GM19455 (cell line): ENCODE data around the gene CRYGN.

ENCODE experiments used
- ATAC-seq: cut with Tn5 transposase; IDR thresholded peaks from one replicate; pipeline ENCODE4 v1.9.1; 2021; ENCODE audit not compliant: unreplicated experiment

The CRYGN gene

DNA sequence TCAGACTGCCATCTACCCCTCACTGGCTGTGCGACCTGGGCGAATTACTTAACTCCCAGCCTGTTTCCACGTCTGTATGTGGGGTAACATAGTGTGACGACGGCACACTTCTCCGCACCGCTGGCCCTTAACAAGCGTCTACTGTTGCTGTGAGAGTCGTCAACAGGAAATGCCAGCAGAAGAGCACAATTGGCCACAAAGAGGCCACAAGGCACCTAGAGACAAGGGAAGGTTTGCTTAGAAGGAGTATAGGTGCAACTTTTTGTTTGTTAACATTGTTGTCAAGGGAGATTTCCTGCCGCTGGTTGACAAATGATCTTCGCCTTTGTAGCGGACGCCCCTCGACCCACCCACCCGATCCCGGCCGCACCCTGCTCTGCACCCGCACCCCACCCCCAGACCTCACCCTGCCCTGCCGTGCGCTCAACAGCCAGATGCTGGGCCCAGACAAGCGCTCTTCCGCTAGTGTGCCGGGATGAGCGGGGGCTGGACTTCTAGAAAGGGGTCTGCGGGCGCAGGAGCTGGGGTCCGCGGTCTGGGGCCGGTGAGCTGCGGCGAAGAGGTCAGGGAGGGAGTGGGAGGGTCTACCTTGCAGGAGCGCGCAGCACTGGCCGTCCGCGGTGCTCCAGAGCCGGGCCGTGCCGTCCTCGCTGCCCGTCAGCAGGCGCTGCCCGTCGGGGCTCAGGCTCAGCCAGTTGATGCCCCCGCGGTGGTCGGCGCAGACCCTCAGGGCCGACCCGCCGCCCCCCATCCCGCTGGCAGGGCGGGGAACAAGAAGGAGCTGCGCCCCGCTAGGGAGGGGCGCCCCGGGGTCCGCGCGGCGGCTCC lies 30.9 kb downstream of the CRYGN start:
- no peak for ATAC-seq

DNA sequence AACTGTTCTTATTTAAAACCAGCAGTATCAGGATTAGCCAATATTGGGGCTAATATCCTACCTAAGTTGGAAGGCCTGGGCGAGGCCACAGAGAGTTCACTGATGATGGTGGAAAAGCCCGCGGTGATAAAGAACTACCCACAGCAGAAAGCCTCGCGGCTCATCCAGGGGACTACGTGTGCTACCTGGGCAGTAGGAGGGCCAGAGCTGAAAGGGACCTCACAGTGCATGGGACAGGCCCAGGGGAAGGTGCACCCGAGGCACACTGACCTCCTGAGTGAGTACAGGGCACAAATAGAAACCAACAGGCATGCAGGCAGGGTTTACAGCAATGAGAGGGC lies 31.5 kb downstream of the CRYGN start:
- ATAC-seq, result no peak

DNA sequence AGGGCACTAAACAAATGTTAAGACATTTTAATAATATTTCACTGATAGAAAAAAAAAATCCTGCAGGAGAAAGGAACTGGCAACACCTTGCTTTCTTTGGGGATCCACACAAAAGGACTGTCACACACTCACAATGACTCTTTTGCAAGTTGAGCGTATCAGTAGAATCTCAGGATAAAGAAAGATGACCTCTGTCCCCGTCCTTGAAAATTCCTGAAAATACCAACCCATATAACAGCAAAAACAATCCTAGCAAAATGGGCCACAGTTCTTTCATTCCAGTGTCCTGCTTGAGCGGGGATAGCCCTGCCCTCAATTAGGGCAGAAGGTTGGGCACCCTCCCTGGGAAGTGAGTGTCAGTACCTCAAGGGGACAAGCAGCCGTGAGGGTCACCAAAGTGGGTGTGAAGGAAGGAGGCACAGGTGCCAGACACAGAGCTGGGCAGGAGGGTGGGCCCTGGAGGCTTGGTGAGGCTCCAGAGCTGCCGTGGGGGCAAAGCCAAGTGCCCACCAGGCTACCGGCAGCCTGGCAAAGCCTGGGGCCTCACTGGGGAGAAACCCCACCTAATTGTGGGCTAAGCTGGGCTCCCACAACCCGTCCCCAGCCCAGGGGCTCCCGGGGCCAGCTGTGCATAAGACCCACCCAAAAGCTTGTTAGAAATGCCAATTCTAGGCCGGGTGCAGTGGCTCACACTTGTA lies 32.9 kb downstream of the CRYGN start:
- ATAC-seq, result no peak

DNA sequence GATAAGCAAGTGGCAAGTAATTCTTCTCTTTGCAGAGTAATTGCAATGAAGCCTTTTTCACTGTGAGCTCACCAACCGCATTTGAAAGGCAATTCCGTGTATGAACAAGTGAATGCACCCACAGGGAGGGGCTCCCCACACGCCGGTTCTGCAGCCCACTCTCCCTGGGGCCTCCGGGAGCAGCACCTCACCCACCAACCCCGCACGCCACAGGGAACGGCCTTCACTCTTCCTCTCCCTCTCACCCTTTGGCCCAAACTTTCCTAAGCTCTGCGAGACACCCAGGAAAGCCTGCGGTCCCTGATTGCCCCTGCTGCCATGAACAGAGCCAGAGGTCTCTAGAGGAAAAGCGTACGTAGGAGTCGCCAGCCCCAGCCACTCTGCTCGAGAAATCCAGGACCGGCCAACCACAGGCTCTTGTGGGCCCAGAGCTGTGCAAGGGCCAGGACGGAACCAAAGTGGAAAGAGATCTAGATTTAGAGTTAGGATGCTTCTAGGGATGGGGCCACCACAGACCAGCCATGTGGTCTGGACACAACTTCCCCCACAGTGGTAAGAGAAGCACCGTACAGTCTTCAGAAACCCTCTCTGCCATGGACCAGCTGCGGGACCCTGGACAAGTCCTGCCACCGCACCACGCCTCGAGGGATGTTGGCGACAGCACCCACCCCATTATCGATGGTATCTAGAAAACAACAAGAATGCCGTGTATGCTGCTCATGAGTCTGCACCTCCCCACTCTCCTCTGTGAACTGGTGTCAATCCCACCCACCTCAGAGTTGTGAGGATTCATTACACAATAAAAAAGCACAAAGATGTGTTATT lies 33.7 kb downstream of the CRYGN start:
- no peak for ATAC-seq

DNA sequence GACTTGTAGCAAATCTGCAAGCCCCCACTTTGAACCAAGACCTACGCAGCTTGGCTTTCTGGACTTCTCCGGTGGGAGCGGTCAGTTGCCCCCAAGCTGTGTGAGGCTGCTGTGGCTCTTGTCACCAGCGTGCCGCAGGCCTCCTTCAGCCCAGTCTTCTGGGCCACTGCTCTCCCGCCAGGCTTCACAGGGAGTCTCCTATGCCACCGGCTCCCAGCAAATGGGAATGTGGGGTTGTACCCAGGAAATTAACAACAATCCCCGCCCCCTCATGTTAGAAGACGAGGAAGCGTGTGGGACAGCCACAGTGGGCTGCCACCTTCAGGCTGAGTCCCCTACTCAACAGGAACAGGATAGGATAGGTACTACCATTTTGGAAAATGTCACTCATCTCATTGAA lies 34.4 kb downstream of the CRYGN start:
- ATAC-seq, result no peak

DNA sequence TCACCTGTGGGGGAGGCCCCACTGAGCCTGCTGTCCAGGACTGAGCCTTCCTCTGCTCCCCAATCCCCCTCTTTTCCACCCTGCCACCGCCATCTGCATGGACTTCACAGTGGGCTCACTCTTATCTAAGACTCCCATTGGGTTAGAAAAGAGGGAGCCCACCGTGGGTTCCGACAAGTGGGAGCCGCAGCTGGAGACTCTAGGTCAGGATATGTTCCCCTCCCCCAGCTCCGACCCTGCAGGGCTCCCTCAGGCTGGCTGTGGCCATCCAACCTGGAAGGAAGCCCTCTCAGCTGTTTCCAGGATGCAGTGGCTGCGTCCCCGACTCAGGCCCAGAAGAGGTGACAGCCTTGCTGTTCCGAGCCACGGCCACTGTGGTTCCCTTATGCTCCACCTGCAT lies 34.9 kb downstream of the CRYGN start:
- no peak for ATAC-seq

DNA sequence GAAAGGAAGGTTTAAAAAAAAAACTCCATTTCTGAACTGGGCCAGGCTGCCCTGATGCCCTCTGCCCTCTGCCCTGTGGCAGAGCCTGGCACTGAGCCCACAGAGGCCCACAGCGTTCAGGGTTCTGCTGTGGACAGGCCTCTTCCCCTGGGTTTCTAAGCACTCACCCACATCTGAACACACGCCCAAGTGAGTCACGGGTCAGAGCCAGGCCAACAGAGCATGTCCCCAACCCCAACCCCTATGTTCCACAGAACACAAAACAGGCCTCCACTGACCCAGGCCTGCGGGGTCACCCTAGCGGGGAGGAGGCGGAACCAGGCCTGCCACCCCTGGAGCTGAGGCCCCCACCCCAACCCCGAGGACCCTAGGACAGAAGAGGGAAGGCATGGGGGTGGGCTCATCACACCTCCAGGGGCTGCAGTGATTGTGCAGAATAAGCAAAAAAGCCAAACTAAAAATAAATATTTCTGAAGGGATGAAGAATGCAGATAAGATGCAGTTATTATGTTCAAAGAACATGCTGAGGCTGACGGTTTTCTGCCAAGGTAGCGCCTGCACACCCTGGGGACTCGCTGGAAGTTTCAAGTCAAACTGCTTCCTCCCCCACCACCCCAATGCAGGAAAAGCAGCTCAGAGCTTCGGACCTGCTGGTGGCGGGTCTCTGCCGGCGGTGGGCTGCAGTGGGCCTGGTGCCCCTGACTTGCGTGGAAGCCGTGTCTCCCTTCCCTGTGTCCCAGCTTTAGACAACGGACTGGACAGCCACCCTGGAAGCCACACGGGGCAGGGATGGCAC lies 35.5 kb downstream of the CRYGN start:
- no peak for ATAC-seq

DNA sequence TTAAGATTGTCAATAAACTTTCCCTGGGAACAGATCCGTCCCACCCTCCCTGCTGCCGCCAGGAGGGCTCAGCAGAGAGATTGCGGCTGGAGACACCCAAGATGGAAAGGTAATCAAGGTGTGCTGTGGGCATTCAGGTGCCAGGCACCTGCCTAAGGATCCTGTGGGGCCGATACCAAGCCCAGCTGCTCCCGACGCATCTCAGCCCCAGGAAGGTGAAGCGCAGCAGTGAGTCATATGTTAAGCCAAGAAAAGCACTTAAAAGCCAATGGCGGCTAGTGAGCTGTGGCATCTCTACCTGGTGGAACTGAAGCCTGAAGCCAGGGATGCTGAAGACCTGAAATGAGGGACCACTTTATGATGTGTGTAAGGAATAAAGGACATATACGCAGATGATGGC lies 36.2 kb downstream of the CRYGN start:
- ATAC-seq, result no peak

DNA sequence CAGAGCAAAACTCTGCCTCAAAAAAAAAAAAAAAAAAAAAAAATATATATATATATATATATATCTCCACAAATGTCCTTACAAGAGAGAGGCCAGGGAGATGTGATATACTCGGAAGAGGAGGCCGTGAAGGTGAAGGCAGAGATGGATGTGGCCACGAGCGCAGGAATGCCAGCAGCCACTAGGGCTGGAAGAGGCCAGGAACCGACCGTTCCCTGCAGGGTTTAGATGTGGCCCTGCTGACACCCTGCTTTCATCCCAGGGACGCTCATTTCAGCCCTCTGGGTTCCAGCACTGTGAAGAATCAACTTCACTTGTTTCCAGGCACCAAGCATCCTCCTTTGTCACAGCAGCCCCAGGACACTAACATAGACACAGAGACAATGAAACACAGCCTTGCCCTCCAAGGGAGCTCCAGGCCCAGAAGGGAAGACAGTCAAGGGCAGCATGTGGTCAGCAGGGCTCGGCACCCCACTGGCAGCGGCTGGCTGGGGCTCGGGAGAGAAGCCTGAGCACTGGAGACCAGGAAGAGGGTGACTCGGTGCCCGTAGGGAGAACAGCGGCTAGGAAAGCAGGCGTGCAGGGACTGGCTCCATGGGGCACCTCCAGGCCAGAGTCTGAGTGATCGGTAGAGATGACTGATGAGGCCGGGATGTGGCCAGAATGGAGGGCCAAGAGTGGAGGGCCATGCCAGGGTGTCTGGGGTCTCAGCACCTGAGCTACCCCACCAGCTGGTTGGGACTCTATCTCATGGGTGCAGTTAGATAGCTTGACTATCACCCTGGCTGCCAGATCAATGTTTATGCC lies 37.7 kb downstream of the CRYGN start:
- ATAC-seq, result no peak

DNA sequence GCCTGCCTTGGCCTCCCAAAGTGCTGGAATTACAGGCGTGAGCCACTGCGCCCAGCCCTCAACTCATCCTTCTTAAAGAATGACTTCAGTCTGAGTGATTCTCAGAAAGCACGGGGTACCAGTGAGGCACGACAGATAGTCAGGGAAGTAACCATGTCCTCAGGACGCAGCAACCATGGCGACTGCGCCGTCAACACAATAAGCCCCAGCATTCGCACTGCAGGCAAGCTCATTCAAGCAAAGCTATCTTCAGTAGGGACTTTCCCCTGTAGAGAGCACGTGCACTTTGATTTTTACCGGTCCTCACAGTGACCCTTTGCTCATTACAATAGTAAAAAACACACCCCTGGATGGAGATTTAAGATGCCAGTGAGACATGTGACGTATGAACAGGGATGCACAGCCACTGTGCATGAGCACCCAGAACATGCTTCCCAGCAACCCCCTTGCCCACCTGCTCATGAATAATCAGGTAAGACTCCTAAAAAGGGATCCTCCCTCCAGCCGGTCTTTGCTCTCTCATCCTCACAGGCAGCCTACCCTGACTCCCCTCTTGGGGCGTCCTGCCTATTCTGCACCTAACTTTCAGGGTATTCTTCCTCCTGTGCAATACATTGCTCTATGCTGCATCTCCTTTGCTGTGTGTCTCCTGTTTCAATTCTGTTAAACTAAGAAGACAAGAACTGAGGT lies 39.2 kb downstream of the CRYGN start:
- ATAC-seq, result peak; percentile 61

DNA sequence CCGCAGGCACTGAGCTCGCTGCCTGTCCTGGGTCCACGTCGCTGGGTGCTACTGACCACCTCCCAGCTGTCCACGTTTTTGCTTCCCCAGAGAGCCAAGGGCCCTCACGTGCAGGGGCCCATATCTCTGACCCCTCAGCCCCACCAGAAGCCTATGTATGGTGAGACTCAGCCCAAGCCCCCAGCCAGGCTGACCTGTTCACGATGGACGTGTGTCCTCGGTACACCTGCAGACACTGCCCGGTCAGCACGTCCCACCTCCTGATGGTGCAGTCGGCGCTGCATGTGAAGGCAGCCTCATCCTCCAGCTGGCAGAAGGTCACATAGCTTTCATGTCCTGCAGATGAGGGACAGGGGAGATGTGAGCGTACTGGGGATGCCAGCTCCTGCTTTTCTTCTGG lies 40.0 kb downstream of the CRYGN start:
- no peak for ATAC-seq

DNA sequence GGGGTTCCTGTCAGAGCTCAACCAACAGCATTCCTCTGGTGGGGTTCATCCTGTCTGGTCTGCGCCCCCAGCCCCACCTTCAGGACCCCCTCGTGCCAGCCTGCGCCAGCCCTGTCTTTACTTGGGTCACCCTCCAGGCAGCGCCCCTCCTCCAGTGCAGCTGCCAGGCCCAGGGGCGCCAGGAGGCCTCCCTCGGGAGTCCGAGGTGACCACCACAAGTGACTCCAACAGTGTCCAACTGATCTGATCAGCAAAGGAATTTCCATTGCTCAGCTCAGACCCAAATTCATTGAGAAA lies 40.7 kb downstream of the CRYGN start:
- ATAC-seq, result no peak

DNA sequence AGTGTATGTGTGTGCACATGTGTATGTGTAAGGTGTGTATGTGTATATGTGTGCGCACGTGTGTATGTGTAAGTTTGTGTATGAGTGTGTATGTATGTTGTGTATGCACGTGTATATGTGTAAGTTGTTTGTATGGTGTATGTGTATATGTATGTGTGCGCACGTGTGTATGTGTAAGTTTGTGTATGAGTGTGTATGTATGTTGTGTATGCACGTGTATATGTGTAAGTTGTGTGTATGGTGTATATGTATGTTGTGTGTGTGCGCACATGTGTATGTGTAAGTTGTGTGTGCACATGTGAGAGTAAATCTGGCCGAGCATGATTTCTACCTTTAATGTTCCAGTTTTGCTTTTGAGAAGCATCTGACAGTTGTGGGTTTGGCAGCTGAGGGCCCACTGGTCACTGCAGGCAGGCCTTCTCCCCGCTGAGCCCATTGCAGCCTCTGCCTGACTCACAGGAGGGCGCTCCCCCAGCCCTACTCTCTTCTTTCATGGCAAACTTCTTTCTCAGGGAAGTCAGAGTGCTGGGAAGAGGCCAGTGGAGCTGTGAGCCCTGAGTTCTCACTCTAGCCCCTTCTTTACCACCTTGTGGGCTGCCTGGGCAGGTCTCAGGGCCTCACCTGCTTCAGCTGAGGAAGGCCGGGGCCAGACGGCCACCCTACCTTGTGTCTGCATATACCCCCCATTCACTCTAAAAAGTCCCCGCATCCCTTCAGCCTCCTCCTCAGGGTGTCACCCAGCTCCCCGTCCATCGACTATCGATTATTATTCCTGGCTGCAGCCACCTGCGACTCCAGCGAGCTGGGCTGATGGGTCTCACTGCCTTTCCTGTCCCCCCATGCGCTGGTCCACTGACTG lies 41.3 kb downstream of the CRYGN start:
- ATAC-seq, result no peak

DNA sequence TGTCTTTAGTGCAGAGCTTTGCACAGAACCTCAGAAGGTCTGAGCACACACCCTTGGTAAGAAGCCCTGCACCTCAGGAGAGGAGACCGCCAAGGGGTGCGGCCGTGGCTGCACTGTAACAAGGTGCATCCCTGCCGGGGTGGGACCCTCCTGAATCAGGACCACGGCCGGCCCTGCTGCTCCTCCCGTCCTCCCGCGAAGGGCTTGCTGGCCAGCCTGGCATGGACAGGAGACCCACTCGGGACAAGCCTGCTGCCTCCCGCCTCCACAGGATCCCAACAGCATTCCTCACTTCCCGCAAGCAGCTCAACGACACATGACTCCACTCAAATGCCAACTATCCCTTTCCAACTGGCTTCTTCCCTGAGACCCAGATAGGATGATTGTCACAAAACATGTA lies 42.9 kb downstream of the CRYGN start:
- ATAC-seq, result no peak

DNA sequence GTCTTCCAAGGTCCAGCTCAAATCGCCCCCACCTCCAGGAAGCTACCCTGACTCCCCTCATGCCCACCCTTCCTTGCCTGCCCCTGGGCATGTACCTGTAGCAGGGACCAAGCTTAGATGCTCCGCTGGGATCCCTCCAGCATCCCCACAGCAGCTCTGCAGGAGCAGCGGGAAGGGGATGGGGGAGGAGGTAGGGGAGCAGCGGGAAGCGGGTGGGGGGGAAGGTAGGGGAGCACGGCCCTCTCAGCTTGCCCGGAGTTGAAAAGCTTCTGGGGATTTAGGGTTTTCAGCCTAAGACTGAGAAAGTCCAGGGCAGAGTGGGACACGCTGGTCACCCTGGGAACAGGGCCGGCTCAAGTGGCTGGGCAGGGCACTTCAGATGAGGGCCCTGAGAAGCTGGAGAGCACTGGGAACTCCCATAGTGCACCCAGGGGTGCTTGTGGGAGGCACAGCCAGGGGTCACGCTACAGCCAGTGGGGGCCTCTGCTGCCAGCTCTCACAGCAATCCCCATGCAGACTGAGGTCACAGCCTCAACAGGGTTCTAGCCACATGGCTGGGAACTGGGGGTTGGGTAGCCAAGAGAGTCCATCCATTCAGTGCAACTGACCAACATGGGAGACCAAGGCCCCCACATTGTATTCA lies 43.5 kb downstream of the CRYGN start:
- no peak for ATAC-seq

DNA sequence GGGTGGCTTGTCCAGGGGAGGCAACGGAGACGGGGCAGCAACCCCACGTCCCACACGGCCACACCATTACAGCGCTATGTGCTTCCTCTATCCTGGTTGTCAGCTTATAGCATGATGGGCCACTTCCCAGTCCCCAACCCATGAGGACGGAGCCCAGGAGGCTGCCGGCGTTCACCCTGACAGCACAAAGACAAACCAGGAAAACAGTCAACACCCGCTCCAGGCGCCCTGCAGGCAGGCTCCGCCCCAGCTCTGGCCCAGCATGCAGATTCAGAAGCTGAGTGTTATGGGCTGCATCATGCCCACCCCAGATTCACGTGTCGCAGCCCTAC lies 44.9 kb downstream of the CRYGN start:
- no peak for ATAC-seq

DNA sequence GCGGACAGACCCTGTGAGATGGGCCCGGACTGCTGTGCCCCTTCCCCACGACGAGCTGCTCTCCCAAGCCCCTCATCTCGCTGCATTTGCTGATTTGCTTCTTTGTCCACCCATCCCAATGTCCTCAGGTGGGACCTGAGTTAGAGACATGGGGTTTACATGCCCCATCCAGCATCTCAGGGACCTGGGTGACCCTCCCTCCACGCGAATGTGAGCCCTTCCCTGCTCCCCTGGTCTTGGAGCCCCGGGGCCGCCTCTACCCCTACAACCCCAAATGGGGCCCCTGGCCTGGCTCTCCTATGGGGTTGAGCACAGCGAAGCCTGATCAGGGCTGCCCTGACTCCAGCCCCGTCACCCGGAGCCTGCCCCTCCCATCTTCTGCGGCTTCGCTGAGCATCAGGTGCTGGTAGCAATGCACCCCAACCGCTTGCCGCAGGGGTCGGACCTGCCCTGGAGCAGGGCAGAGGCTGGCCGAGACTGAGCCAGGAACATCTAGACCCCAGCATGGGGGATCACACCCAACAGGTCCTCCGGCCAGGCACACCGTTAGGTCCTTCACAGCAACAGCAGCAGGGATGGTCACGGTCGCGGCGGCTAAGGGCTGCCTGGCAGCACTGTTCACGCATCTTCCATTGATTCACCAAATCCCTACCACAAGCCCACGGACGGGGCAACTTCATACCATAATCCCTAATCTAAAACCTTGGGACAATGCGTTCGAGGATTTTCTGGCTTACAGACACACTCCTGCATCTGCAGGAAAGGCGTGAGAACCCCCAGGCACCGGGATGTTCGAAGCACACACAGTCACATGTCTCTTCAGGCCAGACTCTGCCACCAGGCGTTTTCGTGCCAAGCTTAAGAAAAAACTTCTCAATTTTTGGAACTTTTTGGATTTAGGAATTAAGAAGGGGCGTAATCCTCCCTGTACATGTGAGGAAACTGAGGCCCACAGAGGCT lies 45.6 kb downstream of the CRYGN start:
- no peak for ATAC-seq
